Trophoblast cell (in vitro differentiated cells and primary cell): ENCODE results near the gene HDAC7.
A peak's percentile ranks its signal among the peaks of the same experiment; 100 is the strongest.
"Not testable (repeated sequence)": the region's sequence is repeated elsewhere in the genome, so short reads cannot be mapped to it uniquely, and the experiment has no call there.

Source experiments
- DNase-seq, 2 donors: peaks; one replicate each; pipeline ENCODE4 v3.0.0-alpha.2; 2016
- H2AFZ ChIP-seq: 2 replicates; pipeline ENCODE4 v1.6.1; 2013; ENCODE audit warnings: low read length, moderate library complexity, mild to moderate bottlenecking; ENCODE audit not compliant: insufficient read depth, poor library complexity
- H2AK5ac ChIP-seq: 2 replicates; pipeline ENCODE4 v1.6.1; 2013; ENCODE audit warnings: mild to moderate bottlenecking, low read length
- H2BK120ac ChIP-seq: 2 replicates; pipeline ENCODE4 v1.6.1; 2013; ENCODE audit warnings: low read length, mild to moderate bottlenecking, moderate library complexity; ENCODE audit not compliant: insufficient read depth, poor library complexity
- H2BK12ac ChIP-seq: 2 replicates; pipeline ENCODE4 v1.6.1; 2013; ENCODE audit warnings: mild to moderate bottlenecking, low read length, moderate library complexity
- H2BK5ac ChIP-seq: 2 replicates; pipeline ENCODE4 v1.6.1; 2013; ENCODE audit warnings: low read length, low read depth, moderate library complexity, mild to moderate bottlenecking; ENCODE audit not compliant: poor library complexity
- H3K14ac ChIP-seq: 2 replicates; pipeline ENCODE4 v1.6.1; 2013; ENCODE audit warnings: mild to moderate bottlenecking, low read length
- H3K18ac ChIP-seq: 2 replicates; pipeline ENCODE4 v1.6.1; 2013; ENCODE audit warnings: mild to moderate bottlenecking, low read length
- H3K23ac ChIP-seq: 2 replicates; pipeline ENCODE4 v1.6.1; 2013; ENCODE audit warnings: low read length
- H3K27ac ChIP-seq: 2 replicates; pipeline ENCODE4 v1.5.1; 2013; ENCODE audit warnings: low read depth, mild to moderate bottlenecking, inconsistent platforms, low read length, moderate library complexity
- H3K27me3 ChIP-seq: 2 replicates; pipeline ENCODE4 v1.6.1; 2013; ENCODE audit warnings: inconsistent platforms, mild to moderate bottlenecking, low read length, moderate library complexity; ENCODE audit not compliant: insufficient read depth
- H3K36me3 ChIP-seq, 2 experiments: 1 replicate in 1 of 2; 2 replicates in 1 of 2; pipeline ENCODE4 v1.6.1; 2013; ENCODE audit warnings: low read length in 2 of 2, mild to moderate bottlenecking in 2 of 2, moderate library complexity in 1 of 2; ENCODE audit not compliant: insufficient read depth in 2 of 2, control insufficient read depth in 1 of 2
- H3K4ac ChIP-seq: 2 replicates; pipeline ENCODE4 v1.6.1; 2013; ENCODE audit warnings: low read depth, mild to moderate bottlenecking, low read length, moderate library complexity
- H3K4me1 ChIP-seq, 2 experiments: 1 replicate in 1 of 2; 2 replicates in 1 of 2; pipeline ENCODE4 v1.6.1; 2013; ENCODE audit warnings: low read length in 2 of 2, mild to moderate bottlenecking in 2 of 2, moderate library complexity in 1 of 2; ENCODE audit not compliant: insufficient read depth in 2 of 2, control insufficient read depth in 1 of 2
- H3K4me2 ChIP-seq: 2 replicates; pipeline ENCODE4 v1.6.1; 2013; ENCODE audit warnings: inconsistent platforms, mild to moderate bottlenecking, low read length, moderate library complexity
- H3K4me3 ChIP-seq: 2 replicates; pipeline ENCODE4 v1.5.1; 2013; ENCODE audit warnings: mild to moderate bottlenecking, low read depth, low read length, inconsistent platforms
- H3K79me1 ChIP-seq: one replicate; pipeline ENCODE4 v1.6.1; 2013; ENCODE audit warnings: low read length
- H3K79me2 ChIP-seq: 2 replicates; pipeline ENCODE4 v1.6.1; 2013; ENCODE audit warnings: low read length, mild to moderate bottlenecking; ENCODE audit not compliant: control insufficient read depth, insufficient read depth, poor library complexity
- H3K9ac ChIP-seq: 2 replicates; pipeline ENCODE4 v1.6.1; 2013; ENCODE audit warnings: mild to moderate bottlenecking, low read length
- H3K9me3 ChIP-seq: 2 replicates; pipeline ENCODE4 v1.6.1; 2013; ENCODE audit warnings: low read depth, mild to moderate bottlenecking, control low read depth, inconsistent platforms, low read length; ENCODE audit not compliant: insufficient read depth
- H4K12ac ChIP-seq: 2 replicates; pipeline ENCODE4 v1.6.1; 2013; ENCODE audit warnings: low read depth, mild to moderate bottlenecking, low read length, moderate library complexity
- H4K8ac ChIP-seq: 2 replicates; pipeline ENCODE4 v1.6.1; 2013; ENCODE audit warnings: low read depth, mild to moderate bottlenecking, low read length, moderate library complexity
- H4K91ac ChIP-seq: one replicate; pipeline ENCODE4 v1.6.1; 2013; ENCODE audit warnings: low read depth, mild to moderate bottlenecking, low read length, moderate library complexity
- WGBS: extraction: QIAGEN DNeasy Blood & Tissue Kit; methylation state at CpG from one replicate; pipeline ENCODE4 v1.1.7; 2013; ENCODE audit warnings: missing lambda C conversion rate; ENCODE audit not compliant: insufficient read length, insufficient coverage; ENCODE audit errors: extremely low coverage; 5-methylcytosine and 5-hydroxymethylcytosine counted together

Gene HDAC7

GRCh38 chr12:47843226-47843980 lies 23.7 kb upstream of the HDAC7 start:
- H3K18ac ChIP-seq, result no peak overlapping the region
- H2BK12ac ChIP-seq, result no peak overlapping the region
- no peaks in the 10 kb centered on the region for H3K79me1 ChIP-seq
- no CpG with 5 or more reads among the region's 25 CpGs for WGBS
- no peaks in the 10 kb centered on the region for H3K27me3 ChIP-seq
- H3K4me2 ChIP-seq, result no peak overlapping the region
- no peaks in the 10 kb centered on the region for H3K36me3 ChIP-seq
- no peak overlapping the region for H2AFZ ChIP-seq
- no peak overlapping the region for H3K23ac ChIP-seq
- no peak overlapping the region for H3K4me3 ChIP-seq
- H3K4ac ChIP-seq, result no peak overlapping the region
- H2BK120ac ChIP-seq, result no peak overlapping the region
- H3K9me3 ChIP-seq, result no peaks in the 10 kb centered on the region
- H3K14ac ChIP-seq, result no peak overlapping the region
- no peak overlapping the region for H4K91ac ChIP-seq
- H2AK5ac ChIP-seq, result no peak overlapping the region
- H3K4me1 ChIP-seq, result peaks cover 2 to 5% of the 10 kb centered on the region in 2 experiments
- peak; percentile 84 to 91 for DNase-seq
- H4K12ac ChIP-seq, result no peak overlapping the region
- no peak overlapping the region for H3K9ac ChIP-seq
- H3K27ac ChIP-seq, result no peak overlapping the region
- H4K8ac ChIP-seq, result no peak overlapping the region
- no peaks in the 10 kb centered on the region for H3K79me2 ChIP-seq
- H2BK5ac ChIP-seq, result no peak overlapping the region

GRCh38 chr12:47842543-47842942 lies 22.8 kb upstream of the HDAC7 start:
- not testable (repeated sequence) for H3K79me2 ChIP-seq, H2AK5ac ChIP-seq, H4K91ac ChIP-seq, H4K12ac ChIP-seq, H3K18ac ChIP-seq, H4K8ac ChIP-seq, H2BK120ac ChIP-seq, H3K9me3 ChIP-seq, H3K4me3 ChIP-seq, H2BK12ac ChIP-seq, H2BK5ac ChIP-seq, H3K23ac ChIP-seq, H3K14ac ChIP-seq, H3K4me2 ChIP-seq, H3K79me1 ChIP-seq, H3K4me1 ChIP-seq, H3K27ac ChIP-seq, H3K27me3 ChIP-seq, H2AFZ ChIP-seq, H3K4ac ChIP-seq, H3K36me3 ChIP-seq, H3K9ac ChIP-seq
- no CpG with 5 or more reads among the region's 12 CpGs for WGBS
- peak in 1 of 2 donors; percentile 55 for DNase-seq

- Histone ChIP-seq H3K79me2 (no peaks in the 10 kb centered on the region), H3K27ac (no peak overlapping the region), H2BK5ac (no peak overlapping the region), H3K23ac (no peak overlapping the region), H3K9me3 (no peaks in the 10 kb centered on the region), H3K27me3 (no peaks in the 10 kb centered on the region), H3K79me1 (no peaks in the 10 kb centered on the region), H3K4me1 (peaks cover 2 to 5% of the 10 kb centered on the region in 2 experiments), H3K14ac (no peak overlapping the region), H2AFZ (no peak overlapping the region), H2BK120ac (no peak overlapping the region), H2AK5ac (no peak overlapping the region), H4K12ac (no peak overlapping the region), H3K4me3 (no peak overlapping the region), H3K9ac (no peak overlapping the region), H3K18ac (no peak overlapping the region), H3K4me2 (no peak overlapping the region), H3K36me3 (no peaks in the 10 kb centered on the region), H4K91ac (no peak overlapping the region), H4K8ac (no peak overlapping the region), H3K4ac (no peak overlapping the region), H2BK12ac (no peak overlapping the region)
- no peak for DNase-seq
- WGBS, result no CpG with 5 or more reads among the region's 4 CpGs
Measured at GRCh38 chr12:47841910-47842309, 22.2 kb upstream of the HDAC7 start.

DNA sequence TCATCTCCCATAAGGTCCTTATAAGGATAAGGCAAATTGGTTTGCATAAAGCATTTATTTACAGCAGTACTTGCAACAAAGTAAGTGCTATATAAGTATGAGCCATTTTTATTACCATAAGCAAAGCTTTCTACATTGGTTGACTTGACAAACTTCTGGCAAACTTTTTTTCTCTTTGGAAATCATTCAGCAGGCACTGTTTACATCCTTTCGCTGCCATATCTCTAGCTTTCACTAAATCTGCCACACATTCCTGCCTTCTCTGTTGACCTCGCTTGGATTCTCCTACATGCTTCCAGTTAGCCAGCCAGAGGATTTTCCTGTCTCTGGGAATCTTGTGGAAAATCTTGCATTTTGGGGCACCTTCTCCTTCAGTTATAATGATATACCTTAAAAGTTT lies 21.8 kb upstream of the HDAC7 start:
- no CpG with 5 or more reads among the region's 2 CpGs for WGBS
- peaks cover under 1% of the 10 kb centered on the region for H3K79me1 ChIP-seq

More for the DNA sequence above, 21.8 kb upstream of the HDAC7 start:
- Histone ChIP-seq H2AFZ (no peak overlapping the region), H3K4me3 (no peak overlapping the region), H3K4ac (no peak overlapping the region), H3K9me3 (no peaks in the 10 kb centered on the region), H2BK120ac (no peak overlapping the region), H2BK12ac (no peak overlapping the region), H3K27me3 (no peaks in the 10 kb centered on the region), H4K12ac (no peak overlapping the region), H3K4me2 (no peak overlapping the region), H3K23ac (no peak overlapping the region), H2BK5ac (no peak overlapping the region), H3K14ac (no peak overlapping the region), H4K8ac (no peak overlapping the region), H3K9ac (no peak overlapping the region), H3K36me3 (no peaks in the 10 kb centered on the region), H3K18ac (no peak overlapping the region), H2AK5ac (no peak overlapping the region), H4K91ac (no peak overlapping the region), H3K27ac (no peak overlapping the region), H3K79me2 (no peaks in the 10 kb centered on the region), H3K4me1 (peaks cover 3 to 6% of the 10 kb centered on the region in 2 experiments)
- no peak for DNase-seq
